Occipital lobe (tissue), 2 donors: ENCODE results near the gene TTI1. TPM values are rescaled to one million over a fixed set of nuclear protein-coding genes. Genes with fewer than 3 reads are reported as not detected.

Source experiments
- DNase-seq: peaks from one replicate; lab custom pipeline; 2025; lab: John Stamatoyannopoulos, UW
- total RNA-seq: library from RNA; depleted of rRNA; stranded (reverse); fragments of >200 nt; gene quantifications from one replicate; pipeline ENCODE4 v1.2.3, GENCODE V29; 2014

TTI1 gene
- total RNA-seq, 1 donor from 2014 or later, result 28.1 TPM

- no peak for DNase-seq
Observed at GRCh38 chr20:38055294-38055693, 22.0 kb upstream of the TTI1 start.

- no peak for DNase-seq
Observed at GRCh38 chr20:38054647-38055046, 21.4 kb upstream of the TTI1 start.

DNA sequence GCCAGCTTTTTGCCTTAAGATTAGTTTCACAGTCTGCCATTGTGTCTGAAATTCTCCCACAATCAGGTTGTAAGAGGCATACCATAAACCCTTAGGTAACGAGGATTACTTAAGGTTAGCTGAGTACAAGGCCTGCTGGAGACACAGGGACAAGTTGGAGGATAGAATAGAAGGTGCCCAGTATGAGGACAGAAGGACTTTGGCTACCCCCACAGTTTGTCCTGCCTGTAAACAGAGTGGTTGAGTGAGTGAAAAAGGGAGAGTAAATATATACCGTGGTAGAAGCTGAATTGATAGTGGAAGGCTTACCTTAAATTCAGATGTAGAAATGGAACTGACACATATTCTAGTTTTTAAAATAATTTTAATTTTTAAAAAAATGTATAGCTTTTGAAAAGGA is 19.6 kb upstream of the TTI1 start:
- no peak for DNase-seq

- DNase-seq, result no peak
Observed at GRCh38 chr20:38050686-38051085, 17.4 kb upstream of the TTI1 start.

GRCh38 chr20:38049800-38050199 is 16.5 kb upstream of the TTI1 start:
- no peak for DNase-seq

- DNase-seq, result no peak
Observed at GRCh38 chr20:38046572-38046971, 13.3 kb upstream of the TTI1 start.

DNA sequence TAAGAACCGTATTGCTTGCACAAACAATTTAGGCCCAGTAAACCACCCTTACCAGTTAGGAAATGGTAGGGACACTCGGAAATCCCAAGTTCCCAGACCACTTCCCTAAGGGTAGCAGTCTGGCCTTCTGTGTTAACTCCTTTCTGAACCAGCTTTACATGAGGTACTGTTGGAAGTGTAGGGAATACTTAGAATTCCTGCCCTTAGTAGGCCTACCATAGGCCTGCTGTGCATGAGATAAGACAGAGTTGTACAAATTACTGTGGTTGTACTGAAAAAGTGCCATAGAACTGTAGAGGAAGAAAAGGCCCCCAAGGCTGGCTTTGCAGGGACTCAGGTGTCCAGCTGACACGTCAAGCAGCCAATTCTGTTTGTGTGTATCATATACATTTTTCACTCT is 11.4 kb upstream of the TTI1 start:
- DNase-seq, result no peak

DNA sequence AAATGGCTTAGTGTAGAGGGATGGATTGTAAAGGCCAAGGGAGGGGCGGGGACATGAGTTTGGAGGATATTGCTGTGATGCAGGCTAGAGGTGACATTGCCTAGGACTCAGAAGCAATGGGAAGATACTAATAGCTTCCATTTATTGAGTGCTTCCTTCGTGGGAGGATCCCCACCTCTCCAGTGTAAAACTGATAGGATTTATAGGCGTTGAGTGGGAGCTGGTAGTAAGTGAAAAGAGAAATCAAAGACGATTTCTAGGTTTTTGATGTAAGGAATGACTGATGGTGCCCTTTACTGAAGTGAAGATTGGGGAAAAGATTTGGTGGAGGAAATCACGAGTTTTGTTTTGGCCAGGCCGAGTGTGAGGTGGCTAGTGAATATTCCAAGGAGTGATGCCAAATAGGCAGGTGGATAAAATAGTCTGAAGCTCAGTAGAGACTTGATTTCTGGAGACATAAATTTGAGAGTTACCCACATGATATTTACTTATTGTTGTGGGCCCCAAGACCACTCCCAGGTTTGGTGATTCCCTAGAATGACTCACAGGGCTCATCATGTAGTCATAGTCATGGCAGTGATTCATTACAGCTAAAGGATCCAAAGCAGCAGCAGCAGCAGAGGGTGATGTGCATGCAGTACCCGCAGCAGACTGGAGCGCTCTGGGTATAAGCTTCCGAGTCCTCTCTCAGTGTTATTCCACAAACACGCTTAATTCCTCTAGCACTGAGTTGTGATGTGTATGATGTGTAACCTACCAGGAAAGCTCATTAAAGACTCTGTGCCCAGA is 10.4 kb upstream of the TTI1 start:
- DNase-seq, result peak; percentile 10

GRCh38 chr20:38040276-38040675 is 7.0 kb upstream of the TTI1 start:
- no peak for DNase-seq

DNA sequence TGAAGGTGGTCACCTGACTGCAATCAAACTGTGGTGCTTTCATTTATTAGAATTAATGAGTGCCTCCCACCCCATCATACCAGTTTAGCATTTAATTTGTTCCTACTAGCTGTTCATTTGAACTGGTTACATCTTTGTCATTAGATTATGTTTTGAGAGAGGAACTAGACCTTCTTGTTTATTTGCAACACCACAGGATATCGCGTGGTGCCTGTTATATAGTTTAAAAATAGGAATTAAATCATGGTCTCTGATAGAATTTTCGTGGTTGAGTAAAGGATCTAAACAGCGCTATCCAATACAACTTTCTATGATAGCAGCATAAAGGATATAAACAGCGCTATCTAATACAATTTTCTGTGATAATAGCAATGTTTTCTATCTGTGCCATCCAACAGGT is 3.1 kb upstream of the TTI1 start:
- DNase-seq, result no peak

- no peak for DNase-seq
Observed at GRCh38 chr20:38034961-38035360, 1.7 kb upstream of the TTI1 start.

- DNase-seq, result no peak
Observed at GRCh38 chr20:38034108-38034649, 923 bp upstream of the TTI1 start.

DNA sequence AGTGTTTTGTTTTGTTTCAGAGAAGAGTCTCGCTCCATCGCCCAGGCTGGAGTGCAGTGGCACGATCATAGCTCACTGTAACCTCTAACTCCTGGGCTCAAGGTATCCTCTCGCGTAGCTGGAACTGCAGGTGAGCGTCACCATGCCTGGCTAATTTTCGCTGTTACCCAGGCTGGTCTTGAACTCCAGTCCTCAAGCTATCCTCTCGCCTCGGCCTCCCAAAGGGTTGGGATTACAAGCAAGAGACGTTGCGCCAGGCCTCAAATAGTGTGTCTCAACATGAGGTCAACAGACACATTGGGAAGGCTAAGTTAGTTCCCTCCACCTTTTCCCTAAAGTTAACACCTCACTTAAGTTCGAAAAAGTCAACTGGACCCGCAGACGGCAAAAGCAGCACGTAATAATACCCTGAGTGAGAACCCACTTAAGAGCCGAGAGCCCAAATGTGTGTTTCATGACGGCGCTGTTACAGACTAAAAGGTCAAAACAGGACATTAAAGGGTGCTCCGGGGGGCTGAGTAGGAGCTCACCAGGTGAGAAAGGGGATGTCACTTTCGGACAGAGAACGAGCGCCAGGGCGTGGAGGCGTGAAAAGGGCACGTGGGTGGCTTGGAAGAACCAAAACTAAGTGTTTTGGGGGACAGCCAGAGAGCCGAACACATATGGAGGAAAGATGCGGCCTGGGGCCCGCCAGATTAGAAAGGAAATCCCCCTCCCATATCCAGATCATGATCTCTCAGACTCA is 499 bp downstream of the TTI1 start:
- no peak for DNase-seq

DNA sequence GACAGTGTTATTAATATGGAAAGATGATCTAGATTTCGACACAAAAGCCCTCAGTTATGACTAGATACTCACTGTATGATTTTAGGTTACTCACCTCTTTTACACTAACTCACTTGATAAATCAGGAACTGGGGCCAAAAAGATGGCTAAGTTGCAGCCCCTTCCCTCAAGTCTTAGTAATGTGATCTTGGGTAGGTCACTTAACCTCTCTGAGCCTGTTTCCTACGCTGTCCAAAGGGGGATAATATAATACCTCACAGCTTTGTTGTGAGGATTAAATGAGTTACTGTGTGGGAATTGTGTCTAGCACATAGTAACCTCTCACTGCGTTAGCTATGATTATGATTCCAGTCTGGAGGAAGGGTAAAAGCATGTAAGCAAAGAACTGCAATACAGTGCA is 1.3 kb downstream of the TTI1 start:
- no peak for DNase-seq

DNA sequence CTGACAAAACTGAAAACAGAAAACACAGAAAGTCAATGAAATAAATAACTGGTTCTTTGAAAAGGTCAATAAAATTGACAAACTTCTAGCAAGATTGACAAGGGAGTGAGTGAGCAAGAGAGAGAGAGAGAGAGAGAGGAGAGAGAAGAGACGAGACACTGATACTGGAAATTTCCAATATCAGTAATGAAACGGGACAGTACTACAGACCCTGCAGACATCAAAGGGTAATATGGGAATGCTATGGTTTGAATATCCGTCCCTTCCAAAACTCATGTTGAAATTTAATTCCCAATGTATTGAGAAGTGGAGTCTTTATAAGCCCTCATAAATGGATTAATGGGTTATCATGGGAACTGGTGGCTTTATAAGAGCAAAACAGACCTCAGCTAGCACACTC is 3.8 kb downstream of the TTI1 start:
- DNase-seq, result no peak

DNA sequence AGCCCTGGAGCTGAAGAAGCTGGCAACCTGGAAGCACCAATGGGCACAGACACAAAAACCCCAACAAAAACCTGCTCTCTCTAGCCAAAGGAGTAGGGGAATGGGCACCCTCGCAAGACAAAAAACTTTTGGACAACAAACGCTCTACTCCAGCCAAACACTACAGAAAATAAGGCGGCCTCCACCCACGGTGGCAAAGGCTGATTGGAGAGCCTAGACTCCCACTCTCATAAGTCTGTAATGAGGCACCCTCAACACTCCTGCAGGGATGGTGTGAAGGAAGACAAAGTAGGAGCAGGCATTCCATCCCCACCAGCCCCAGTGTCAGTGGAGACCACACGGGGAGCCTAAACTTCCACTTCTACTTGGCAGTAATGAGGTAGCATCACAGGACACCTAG is 8.8 kb downstream of the TTI1 start:
- no peak for DNase-seq

DNA sequence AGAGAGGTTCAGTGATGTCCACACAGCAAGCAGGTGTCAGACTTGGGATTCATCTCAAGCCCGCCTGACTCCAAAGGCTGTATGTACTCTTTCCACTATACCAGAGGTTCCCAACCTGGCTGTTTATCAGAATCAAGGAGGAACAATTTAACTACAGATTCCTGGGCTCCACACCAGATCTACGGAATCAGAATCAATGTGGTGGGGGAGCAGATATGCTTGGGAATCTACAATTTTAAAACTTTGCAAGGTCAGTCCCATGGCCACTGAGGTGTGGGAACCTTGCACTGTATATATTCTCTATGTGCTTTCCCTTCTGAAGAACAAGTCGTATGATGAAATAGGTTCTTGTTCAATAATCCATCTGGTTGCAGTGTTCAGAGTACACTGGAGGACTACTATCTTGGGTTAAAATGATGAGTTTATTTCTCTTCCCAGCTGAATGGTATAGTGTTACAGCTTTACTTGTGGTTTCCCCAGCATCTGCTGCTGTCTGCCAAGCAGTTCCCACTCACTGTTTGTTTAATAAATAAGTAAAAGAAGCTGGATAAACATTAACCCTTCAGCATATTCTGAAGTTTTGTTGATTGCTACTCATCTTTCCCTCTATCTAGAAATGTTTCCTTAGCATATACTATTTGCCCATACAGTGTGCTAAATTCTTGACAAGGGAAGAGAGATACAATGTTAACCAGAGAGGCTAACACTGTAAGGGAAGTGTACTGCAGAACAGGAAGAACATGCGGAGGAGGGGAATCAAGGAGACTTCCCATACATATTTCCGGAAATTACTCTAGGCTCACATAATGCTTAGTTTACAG is 9.9 kb downstream of the TTI1 start:
- no peak for DNase-seq

DNA sequence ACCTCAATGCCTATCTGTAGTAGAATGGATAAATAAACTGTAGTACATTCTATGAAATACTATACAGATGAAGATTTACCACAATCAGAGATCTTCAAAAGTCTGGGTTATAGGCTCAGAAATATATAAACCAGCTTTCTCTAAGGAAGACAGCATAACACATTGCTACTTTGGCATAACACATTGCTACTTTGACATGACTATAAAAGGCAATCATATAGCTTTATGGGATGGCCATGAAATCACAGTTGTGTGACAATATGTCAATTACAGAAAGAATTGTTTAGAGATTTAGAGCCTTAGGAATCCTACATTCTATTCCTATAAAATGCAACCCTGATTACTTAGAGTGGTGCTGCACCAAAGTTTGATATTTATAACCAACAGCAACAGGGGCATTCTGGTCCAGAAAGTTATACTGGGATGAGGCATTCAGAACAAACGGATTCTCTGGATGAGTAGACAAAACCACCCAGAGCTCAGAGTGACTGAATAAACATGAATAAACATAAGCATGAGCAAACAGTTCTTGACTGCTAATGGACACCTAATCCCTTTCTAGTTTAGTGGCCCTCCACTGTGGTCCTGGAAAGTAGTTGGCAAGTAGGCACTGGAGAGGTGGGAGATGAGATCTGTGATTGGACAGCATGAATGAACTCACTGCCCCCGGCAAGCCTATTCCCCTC is 12.0 kb downstream of the TTI1 start:
- no peak for DNase-seq

DNA sequence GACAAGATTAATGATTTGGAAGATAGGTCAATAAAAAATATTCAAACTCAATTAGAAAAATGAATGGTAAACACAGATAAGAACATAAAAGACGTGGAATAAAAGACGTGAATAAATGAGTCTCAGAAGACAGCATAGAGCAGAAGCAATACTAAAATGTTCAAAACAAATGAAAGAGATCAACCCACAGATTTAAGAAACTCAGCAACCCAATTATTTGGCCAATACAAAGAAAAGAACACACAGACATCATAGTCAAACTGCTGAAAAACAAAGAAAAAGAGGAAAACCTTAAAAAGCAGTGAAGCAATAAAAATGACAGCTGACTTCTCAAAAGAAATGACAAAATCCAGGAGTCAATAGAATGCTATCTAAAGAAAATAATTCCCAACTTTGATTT is 14.9 kb downstream of the TTI1 start:
- DNase-seq, result no peak

GRCh38 chr20:38017959-38018358 is 15.3 kb downstream of the TTI1 start:
- DNase-seq, result no peak

GRCh38 chr20:38013887-38014286 is 19.4 kb downstream of the TTI1 start:
- no peak for DNase-seq
